GM21515 (cell line): ENCODE data around the gene GEMIN2.
"Not testable (repeated sequence)": the region's sequence is repeated elsewhere in the genome, so short reads cannot be mapped to it uniquely, and the experiment has no call there.

ENCODE experiments used
- ATAC-seq: cut with Tn5 transposase; IDR thresholded peaks from one replicate; pipeline ENCODE4 v1.9.1; 2021; ENCODE audit not compliant: unreplicated experiment

The GEMIN2 gene, protein sequence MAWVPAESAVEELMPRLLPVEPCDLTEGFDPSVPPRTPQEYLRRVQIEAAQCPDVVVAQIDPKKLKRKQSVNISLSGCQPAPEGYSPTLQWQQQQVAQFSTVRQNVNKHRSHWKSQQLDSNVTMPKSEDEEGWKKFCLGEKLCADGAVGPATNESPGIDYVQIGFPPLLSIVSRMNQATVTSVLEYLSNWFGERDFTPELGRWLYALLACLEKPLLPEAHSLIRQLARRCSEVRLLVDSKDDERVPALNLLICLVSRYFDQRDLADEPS

GRCh38 chr14:39114073-39114838 is at the start of gene GEMIN2:
TSS of gene GEMIN2 (plus strand) at chr14:39114323. CDS start at chr14:39114339, 16 bp downstream.
- peak; percentile 84 for ATAC-seq

GRCh38 chr14:39069169-39069805 is 44.8 kb upstream of the GEMIN2 start:
- ATAC-seq: not testable (repeated sequence)

GRCh38 chr14:39069923-39070322 is 44.2 kb upstream of the GEMIN2 start:
- ATAC-seq: no peak

DNA sequence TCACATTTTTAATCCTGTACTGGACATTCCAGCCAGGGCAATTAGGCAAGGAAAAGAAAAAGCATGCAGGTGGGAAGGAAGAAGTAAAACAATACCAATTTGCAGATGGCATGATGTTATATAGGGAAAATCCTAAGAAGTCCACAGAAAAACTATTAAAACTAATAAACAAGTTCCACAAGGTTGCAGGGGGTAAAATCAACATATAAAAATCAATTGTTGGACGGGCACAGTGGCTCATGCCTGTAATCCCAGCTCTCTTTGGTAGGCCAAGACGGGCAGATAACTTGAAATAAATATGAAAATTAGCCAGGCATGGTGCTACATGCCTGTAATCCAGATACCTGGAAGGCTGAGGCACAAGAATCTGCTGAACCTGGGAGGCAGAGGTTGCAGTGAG is 43.0 kb upstream of the GEMIN2 start:
- ATAC-seq: no peak

DNA sequence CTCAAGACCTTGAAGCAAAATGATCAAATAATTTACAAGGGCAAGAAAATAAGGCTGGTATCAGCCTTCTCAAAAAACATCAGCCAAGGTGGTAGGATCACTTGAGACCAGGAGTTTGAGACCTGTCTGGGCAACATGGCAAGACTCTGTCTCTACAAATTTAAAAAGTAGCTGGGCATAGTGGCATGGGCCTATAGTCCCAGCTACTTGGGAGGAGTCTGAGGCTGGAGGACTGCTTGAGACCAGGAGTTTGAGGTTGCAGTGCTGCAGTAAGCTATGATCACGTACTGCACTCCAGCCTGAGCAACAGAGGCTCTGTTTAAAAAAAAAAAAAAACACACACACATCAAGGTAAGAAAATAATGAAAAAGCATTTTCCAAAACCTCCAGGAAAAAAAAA is 33.2 kb upstream of the GEMIN2 start:
- ATAC-seq: no peak

GRCh38 chr14:39083127-39083526 is 31.0 kb upstream of the GEMIN2 start:
- no peak for ATAC-seq

DNA sequence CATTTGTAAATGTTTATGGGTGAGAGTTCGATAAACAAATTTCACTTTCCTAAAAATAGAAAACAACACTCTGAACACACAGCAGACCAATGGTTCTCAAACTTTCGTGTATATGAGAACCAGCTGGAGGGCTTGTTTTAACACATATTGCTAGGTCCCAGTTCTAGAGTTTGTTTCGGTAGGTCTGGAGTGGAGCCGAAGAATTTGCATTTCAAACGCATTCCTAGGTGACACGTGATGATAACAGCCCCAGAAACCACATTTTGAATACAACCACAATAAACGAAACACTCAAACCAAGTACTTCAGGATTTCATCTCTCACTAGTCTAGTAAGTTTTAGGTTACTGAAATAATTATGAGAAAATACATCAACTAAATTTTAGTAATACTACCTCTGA is 28.2 kb upstream of the GEMIN2 start:
- no peak for ATAC-seq

GRCh38 chr14:39087493-39087892 is 26.6 kb upstream of the GEMIN2 start:
- ATAC-seq: no peak

DNA sequence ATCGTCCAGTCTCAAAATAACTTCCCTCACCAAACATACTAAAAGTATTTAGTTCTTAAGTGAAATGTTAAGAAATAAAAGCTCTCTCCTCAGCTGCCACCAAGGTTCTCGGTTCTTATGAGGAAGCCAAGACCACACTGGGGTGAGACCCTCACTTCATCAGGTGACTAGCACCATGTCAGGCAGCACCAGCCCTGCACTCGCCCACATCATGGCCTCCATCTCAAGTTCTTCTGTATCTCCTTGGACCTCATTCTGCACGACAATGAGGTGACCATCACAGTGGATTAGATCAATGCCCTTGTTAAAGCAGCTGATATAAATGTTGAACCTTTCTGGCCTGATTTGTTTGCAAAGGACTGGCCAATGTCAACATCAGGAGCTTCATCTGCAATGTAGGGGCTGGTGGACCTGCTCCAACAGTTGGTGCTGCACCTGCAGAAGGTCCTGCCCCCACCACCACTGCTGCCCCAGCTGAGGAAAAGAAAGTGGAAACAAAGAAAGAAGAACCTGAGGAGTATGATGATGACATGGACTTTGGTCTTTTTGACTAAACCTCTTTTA is 23.5 kb upstream of the GEMIN2 start:
- no peak for ATAC-seq

DNA sequence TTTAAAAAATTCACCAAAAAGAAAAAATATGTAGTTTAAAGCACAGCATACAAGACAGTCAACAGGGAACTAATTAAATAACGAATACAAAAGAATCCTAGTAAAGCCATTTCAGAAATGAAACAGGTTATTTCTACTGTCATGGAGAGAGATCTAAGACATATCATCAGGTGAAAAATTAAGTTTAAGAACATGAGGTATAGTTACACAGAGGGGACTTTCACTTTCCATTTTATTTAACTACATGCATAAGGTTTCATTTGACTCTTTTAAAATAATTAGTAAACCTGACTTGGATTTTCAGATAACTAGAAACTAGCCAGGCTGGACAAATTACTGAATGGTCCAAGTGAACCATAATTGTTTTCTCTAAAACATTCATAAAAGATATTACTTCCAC is 22.4 kb upstream of the GEMIN2 start:
- no peak for ATAC-seq

DNA sequence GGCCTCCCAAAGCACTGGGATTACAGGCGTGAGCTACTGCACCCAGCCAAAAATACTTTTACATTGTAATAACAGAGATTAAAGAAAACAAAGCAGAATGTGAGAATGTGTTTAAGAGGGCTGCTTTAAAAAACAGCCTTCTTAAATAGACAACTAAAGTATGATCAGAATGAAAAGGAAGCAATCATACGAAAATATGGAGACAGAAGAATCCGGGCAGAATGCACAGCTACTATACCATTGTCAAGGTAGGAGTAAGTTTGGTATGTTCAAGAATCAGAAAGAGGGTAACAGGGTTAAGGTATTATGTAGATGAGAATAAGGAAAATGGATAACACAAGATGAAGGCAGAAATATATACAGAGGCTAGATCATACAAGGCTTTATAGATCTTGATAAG is 19.6 kb upstream of the GEMIN2 start:
- ATAC-seq: no peak

GRCh38 chr14:39097159-39097558 is 17.0 kb upstream of the GEMIN2 start:
- no peak for ATAC-seq

- ATAC-seq: not testable (repeated sequence)
These were observed 14.9 kb upstream of the GEMIN2 start for GRCh38 chr14:39099215-39099614.

DNA sequence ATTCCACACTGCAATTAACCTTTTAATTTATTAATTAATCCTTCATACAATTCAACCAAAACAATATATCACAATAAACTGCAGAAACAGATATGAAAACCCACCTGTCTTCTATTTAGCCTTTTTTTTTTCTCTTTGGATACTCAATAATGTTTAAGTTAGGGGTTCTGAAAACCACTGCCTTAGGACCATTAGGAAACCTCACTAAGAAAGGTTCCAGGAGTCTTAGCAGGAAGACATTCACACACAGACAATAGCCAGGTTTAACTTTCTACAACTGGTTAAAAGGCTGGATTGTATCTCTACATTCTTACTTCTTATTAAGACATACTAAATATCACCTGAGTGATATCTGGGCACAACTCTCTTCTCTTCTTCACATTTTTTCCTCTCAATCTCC is 14.4 kb upstream of the GEMIN2 start:
- no peak for ATAC-seq

- ATAC-seq: peak; percentile 28
These were observed 11.7 kb upstream of the GEMIN2 start for GRCh38 chr14:39102265-39102968.

DNA sequence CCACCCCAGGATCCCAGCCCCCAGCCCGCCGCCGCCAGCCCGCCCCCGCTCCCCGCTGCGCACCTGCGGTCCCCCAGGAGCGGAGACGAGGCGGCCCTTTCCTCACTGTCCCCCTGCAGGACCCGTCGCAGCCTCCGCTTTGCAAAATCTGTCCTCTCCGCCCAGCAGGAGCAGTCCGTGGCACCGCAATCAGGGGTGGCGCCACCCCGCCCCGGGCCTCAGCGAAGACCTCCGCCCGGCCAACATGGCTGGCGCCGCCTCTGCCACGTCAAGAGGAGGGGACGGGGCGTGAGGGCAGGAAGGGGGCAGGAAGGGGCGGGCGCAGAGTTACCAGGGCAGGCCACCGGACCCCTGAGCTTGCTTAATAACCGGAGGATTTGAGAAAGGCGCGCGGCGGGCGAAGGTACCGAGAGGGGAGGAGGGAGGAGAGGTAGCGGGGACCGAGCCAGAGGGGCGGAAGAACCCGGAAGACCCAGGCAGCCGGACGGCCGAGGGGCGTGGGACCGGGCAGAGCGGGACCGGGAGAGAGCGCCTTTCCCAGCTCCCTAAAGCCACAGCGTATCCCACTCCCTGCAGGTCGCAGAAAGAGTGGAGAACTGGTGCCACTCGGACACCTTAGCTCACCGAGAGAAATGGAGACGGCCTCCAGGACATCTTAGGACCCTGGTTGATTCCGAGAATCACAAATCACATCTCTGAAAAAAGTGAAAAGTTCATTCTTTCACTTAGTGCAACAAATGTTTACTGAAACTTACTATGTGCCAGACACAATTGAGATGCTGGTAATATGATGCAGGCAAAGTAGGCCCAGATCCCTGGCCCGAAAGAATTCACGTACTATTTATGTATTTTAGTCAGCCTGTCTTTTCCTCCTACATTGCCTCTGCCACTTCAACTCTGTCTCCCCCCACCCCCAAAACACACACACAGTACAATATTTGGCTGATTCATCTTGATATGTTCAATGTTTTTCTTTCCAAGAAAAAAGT is 10.9 kb upstream of the GEMIN2 start, which contains the start of gene SEC23A:
Gene SEC23A, minus strand, starts transcription at position 267 of the 989 bp plus-strand sequence. CDS start 7,117 bp downstream, outside the sequence.
- ATAC-seq: peak; percentile 88

DNA sequence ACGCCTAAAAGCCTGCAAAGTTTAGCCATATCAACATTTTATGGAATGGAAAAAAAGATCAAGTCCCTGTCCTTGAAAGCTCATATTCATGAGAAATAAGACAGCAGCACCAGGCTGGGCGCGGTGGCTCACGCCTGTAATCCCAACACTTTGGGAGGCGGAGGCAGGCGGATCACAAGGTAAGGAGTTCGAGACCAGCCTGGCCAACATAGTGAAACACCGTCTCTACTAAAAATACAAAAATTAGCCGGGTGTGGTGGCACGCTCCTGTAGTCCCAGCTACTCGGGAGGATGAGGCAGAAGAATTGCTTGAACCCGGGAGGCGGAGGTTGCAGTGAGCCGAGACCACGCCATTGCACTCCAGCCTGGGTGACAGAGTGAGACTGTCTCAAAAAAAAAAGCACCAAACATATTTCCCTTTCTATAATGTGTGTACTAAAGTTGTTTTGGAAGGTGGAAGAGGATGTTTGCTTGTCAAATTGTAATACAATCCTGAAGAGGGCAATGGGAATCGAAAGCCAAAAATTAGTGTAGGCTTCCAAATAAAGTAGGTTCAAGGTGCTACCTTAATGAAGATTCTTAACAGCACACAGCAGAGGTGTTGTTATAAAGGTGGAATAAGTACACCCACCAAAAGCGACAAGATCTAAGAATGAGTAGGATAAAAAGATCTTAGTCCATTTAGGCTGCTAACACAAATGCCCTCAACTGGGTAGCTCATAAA is 9.9 kb upstream of the GEMIN2 start:
- not testable (repeated sequence) for ATAC-seq

DNA sequence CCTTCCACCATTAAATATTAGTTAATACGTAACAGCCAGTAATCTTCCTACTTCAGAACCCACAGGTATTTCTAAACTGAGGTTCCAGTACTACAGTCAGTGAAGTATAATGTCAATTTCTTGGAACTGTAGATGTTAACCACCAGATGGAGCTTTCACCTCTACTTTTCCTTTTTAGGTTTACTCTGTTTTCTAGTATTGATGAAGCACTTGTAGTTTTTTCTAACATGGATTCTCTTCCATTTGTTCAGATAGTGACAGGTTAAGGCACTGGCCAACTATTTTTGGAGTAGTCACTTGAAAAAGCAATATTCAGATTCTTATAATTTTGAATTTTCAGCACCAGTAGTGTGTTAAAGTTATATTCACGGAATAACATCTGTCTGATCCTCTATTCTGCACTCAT is 6.5 kb upstream of the GEMIN2 start:
- ATAC-seq: no peak

GRCh38 chr14:39108791-39109190 is 5.3 kb upstream of the GEMIN2 start:
- no peak for ATAC-seq
